ENCODE results near the gene SLFN5. TPM values are rescaled to one million over a fixed set of nuclear protein-coding genes. Genes with fewer than 3 reads are reported as not detected.

Gene SLFN5
- total RNA-seq, 2 experiments from 2014 or later, result 28.5 to 32.7 TPM

DNA sequence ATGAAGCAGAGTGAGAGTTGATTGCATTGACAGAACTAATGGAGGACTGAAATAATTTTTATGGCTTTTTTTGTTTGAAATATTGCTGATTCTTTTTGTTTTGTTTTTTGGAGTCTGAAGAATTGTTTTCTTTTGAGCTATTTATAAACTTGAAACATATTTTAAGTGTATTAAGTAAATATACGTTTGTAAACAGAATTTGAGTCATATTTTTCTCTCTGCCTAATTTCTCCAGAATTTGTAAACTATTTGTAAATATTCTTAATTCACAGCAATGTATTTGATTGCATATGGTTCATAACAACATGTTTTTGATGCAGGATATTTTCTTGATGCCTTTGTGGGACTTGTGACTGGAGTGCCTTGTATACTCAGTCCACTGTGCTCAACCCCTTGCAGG is 79.9 kb downstream of the SLFN5 start:
- peaks cover 3% of the 10 kb centered on the region for H3K9me3 Mint-ChIP-seq
- H3K36me3 ChIP-seq (ENCODE audit: insufficient read depth, low read length), result peaks cover 18% of the 10 kb centered on the region
- H3K4me3 Mint-ChIP-seq, result no peak overlapping the region
- H3K27me3 Mint-ChIP-seq, result no peaks in the 10 kb centered on the region
- H3K4me1 Mint-ChIP-seq (ENCODE audit: low read depth), result peaks cover 15% of the 10 kb centered on the region
- no peaks in the 10 kb centered on the region for H3K4me1 ChIP-seq (ENCODE audit: insufficient read depth, low read length)
- DNase-seq (no peak), ATAC-seq (ENCODE audit: poor library complexity) (no peak)
- H3K27me3 ChIP-seq (ENCODE audit: control insufficient read depth in 1 of 2, insufficient read depth in 2 of 2, low read length in 2 of 2), result no peaks in the 10 kb centered on the region
- intact Hi-C loops (cut with DNase I, micrococcal nuclease), result no loop called here
- no peak overlapping the region for H3K27ac ChIP-seq (ENCODE audit: low read depth in 1 of 2, low read length in 2 of 2)
- H3K27ac Mint-ChIP-seq, result no peak overlapping the region
- ChIA-PET CTCF (interaction anchor here (1.0 kb wide), 1 partner anchor 9 kb away, joined by 3 read pairs; no protein-coding TSS in a partner anchor), POLR2A (interaction anchor here (1.1 kb wide), 1 partner anchor 9 kb away, joined by 4 read pairs; no protein-coding TSS in a partner anchor)
- H3K9me3 ChIP-seq (ENCODE audit: control insufficient read depth in 1 of 2, insufficient read depth in 1 of 2, low read length in 2 of 2), result peaks cover 5 to 10% of the 10 kb centered on the region in 2 experiments
- no peak overlapping the region for H3K4me3 ChIP-seq (ENCODE audit: low read length)
- TF ChIP-seq, protein P1, sequence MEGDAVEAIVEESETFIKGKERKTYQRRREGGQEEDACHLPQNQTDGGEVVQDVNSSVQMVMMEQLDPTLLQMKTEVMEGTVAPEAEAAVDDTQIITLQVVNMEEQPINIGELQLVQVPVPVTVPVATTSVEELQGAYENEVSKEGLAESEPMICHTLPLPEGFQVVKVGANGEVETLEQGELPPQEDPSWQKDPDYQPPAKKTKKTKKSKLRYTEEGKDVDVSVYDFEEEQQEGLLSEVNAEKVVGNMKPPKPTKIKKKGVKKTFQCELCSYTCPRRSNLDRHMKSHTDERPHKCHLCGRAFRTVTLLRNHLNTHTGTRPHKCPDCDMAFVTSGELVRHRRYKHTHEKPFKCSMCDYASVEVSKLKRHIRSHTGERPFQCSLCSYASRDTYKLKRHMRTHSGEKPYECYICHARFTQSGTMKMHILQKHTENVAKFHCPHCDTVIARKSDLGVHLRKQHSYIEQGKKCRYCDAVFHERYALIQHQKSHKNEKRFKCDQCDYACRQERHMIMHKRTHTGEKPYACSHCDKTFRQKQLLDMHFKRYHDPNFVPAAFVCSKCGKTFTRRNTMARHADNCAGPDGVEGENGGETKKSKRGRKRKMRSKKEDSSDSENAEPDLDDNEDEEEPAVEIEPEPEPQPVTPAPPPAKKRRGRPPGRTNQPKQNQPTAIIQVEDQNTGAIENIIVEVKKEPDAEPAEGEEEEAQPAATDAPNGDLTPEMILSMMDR (IDR thresholded peaks at IDR 0.05), result no peak
- peaks cover 70% of the 10 kb centered on the region for H3K36me3 Mint-ChIP-seq (ENCODE audit: low read depth)

Other genes starting within 250 kb of the SLFN5 start
- gene RFFL, start 179.4 kb upstream of the SLFN5 start, total RNA-seq, result 10 to 100 TPM; 57.8 to 66.1 TPM
- 1 to 10 TPM; 6.2 to 8.6 TPM for gene RAD51D, start 123.2 kb upstream of the SLFN5 start, total RNA-seq
- gene FNDC8, start 121.5 kb upstream of the SLFN5 start, total RNA-seq, result not detected
- 1 to 10 TPM; 8.9 to 9.5 TPM for gene NLE1, start 100.8 kb upstream of the SLFN5 start, total RNA-seq
- gene UNC45B, start 95.3 kb upstream of the SLFN5 start, total RNA-seq, result under 1 TPM; 0.11 to 0.20 TPM
- not detected for gene SLC35G3, start 48.7 kb upstream of the SLFN5 start, total RNA-seq
- gene SLFN11, start 130.5 kb downstream of the SLFN5 start, total RNA-seq, result 10 to 100 TPM; 16.5 to 18.5 TPM
- gene SLFN12, start 189.4 kb downstream of the SLFN5 start, total RNA-seq, result 1 to 10 TPM; 1.3 to 2.4 TPM
- 1 to 10 TPM; 9.5 to 9.7 TPM for gene SLFN13, start 205.7 kb downstream of the SLFN5 start, total RNA-seq

Data from CD4-positive, alpha-beta T cell (primary cell).